ENCODE data around the gene LCOR. TPM values are rescaled to one million over a fixed set of nuclear protein-coding genes. Genes with fewer than 3 reads are reported as not detected.

The LCOR gene
- total RNA-seq, 4 donors from 2014 or later, result 47.2 to 86.4 (median 60.0) TPM

GRCh38 chr10:97004591-97004990 is 172.5 kb downstream of the LCOR start:
- no peaks in the 10 kb centered on the region for H3K36me3 ChIP-seq
- H3K27me3 ChIP-seq, result no peaks in the 10 kb centered on the region
- H3K4me1 ChIP-seq, result no peaks in the 10 kb centered on the region
- in situ Hi-C loops (cut with MboI; ENCODE audit: low pct_ligation_motif_present in 1 of 4, low pct_unique_long_range_greater_than_20kb in 1 of 4, low sequenced_read_pairs in 3 of 4), result loop anchor here in 1 of 4 donors (25.0 kb wide), 1 partner anchor 367 kb away; no protein-coding TSS in a partner anchor
- H3K4me3 ChIP-seq, result no peak overlapping the region
- WGBS, 2 donors (ENCODE audit: low coverage in 1 of 2), result 89 to 100% methylated on average over 1 to 10 of the region's 10 CpGs
- TF ChIP-seq EP300 (IDR thresholded peaks at IDR 0.05; ENCODE audit: low read depth) (no peak), POLR2A (IDR thresholded peaks at IDR 0.05) (no peak), CTCF (IDR thresholded peaks at IDR 0.05) (no peak), POLR2AphosphoS5 (IDR thresholded peaks at IDR 0.05) (no peak)
- no peak for DNase-seq
- no peak overlapping the region for H3K27ac ChIP-seq
- H3K9me3 ChIP-seq, result peaks cover 9 to 10% of the 10 kb centered on the region in 2 donors
- intact Hi-C loops (cut with DNase I; ENCODE audit: low total_unique reads), result loop anchor here (5.0 kb wide), 1 partner anchor 217 kb away; no protein-coding TSS in a partner anchor

GRCh38 chr10:97005349-97005748 is 173.3 kb downstream of the LCOR start:
- Histone ChIP-seq H3K4me3 (no peak overlapping the region), H3K27ac (no peak overlapping the region), H3K9me3 (peaks cover 9 to 10% of the 10 kb centered on the region in 2 donors), H3K36me3 (no peaks in the 10 kb centered on the region), H3K4me1 (no peaks in the 10 kb centered on the region), H3K27me3 (no peaks in the 10 kb centered on the region)
- intact Hi-C loops (cut with DNase I; ENCODE audit: low total_unique reads), result no loop called here
- in situ Hi-C loops (cut with MboI; ENCODE audit: low pct_ligation_motif_present in 1 of 4, low pct_unique_long_range_greater_than_20kb in 1 of 4, low sequenced_read_pairs in 3 of 4), result loop anchor here in 1 of 4 donors (25.0 kb wide), 1 partner anchor 368 kb away; no protein-coding TSS in a partner anchor
- no peak for DNase-seq
- TF ChIP-seq EP300 (IDR thresholded peaks at IDR 0.05; ENCODE audit: low read depth) (no peak), POLR2A (IDR thresholded peaks at IDR 0.05) (no peak), CTCF (IDR thresholded peaks at IDR 0.05) (no peak), POLR2AphosphoS5 (IDR thresholded peaks at IDR 0.05) (no peak)
- 85 to 100% methylated on average over 2 to 5 of the region's 5 CpGs for WGBS, 2 donors (ENCODE audit: low coverage in 1 of 2)

GRCh38 chr10:97006364-97006763 is 174.3 kb downstream of the LCOR start:
- Histone ChIP-seq H3K36me3 (no peaks in the 10 kb centered on the region), H3K27me3 (no peaks in the 10 kb centered on the region), H3K27ac (no peak overlapping the region), H3K4me1 (no peaks in the 10 kb centered on the region), H3K9me3 (peaks cover 9 to 10% of the 10 kb centered on the region in 2 donors), H3K4me3 (no peak overlapping the region)
- WGBS, 2 donors (ENCODE audit: low coverage in 1 of 2), result 81% methylated on average over 2 of the region's 6 CpGs; no CpG with 5 or more reads in 1 of the 2 donors
- in situ Hi-C loops (cut with MboI; ENCODE audit: low pct_ligation_motif_present in 1 of 4, low pct_unique_long_range_greater_than_20kb in 1 of 4, low sequenced_read_pairs in 3 of 4), result loop anchor here in 1 of 4 donors (25.0 kb wide), 1 partner anchor 369 kb away; no protein-coding TSS in a partner anchor
- no peak for TF ChIP-seq EP300 (IDR thresholded peaks at IDR 0.05; ENCODE audit: low read depth)
- no peak for TF ChIP-seq POLR2A (IDR thresholded peaks at IDR 0.05)
- no peak for TF ChIP-seq POLR2AphosphoS5 (IDR thresholded peaks at IDR 0.05)
- TF ChIP-seq CTCF (IDR thresholded peaks at IDR 0.05), result no peak
- DNase-seq, result no peak
- intact Hi-C loops (cut with DNase I; ENCODE audit: low total_unique reads), result no loop called here

DNA sequence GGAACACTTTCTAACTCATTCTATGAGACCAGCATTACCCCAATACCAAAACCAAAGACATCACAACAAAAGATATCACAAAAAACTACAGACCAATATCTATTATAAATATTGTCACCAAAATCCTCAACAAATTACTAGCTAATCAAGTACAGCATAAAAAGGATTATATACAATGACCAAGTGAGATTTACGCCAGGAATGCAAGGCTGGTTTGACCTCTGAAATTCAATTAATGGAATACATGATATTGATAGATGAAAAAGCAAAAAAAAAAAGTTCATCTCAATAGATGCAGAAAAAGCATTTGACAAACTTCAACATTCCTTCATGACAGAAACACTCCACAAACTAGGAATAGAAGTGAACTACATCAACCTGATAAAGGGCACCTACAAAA is 175.3 kb downstream of the LCOR start:
- DNase-seq, result no peak
- H3K36me3 ChIP-seq, result no peaks in the 10 kb centered on the region
- no peak overlapping the region for H3K4me3 ChIP-seq
- TF ChIP-seq EP300 (IDR thresholded peaks at IDR 0.05; ENCODE audit: low read depth) (no peak), POLR2A (IDR thresholded peaks at IDR 0.05) (no peak), POLR2AphosphoS5 (IDR thresholded peaks at IDR 0.05) (no peak), CTCF (IDR thresholded peaks at IDR 0.05) (no peak)
- H3K27me3 ChIP-seq, result no peaks in the 10 kb centered on the region
- WGBS, 2 donors (ENCODE audit: low coverage in 1 of 2), result 75 to 92% methylated on average over 1 of the region's 1 CpG
- H3K4me1 ChIP-seq, result no peaks in the 10 kb centered on the region
- no peak overlapping the region for H3K27ac ChIP-seq
- intact Hi-C loops (cut with DNase I; ENCODE audit: low total_unique reads) (no loop called here), in situ Hi-C loops (cut with MboI; ENCODE audit: low pct_ligation_motif_present in 1 of 4, low pct_unique_long_range_greater_than_20kb in 1 of 4, low sequenced_read_pairs in 3 of 4) (loop anchor here in 1 of 4 donors (25.0 kb wide), 1 partner anchor 370 kb away; no protein-coding TSS in a partner anchor)
- peaks cover 9 to 10% of the 10 kb centered on the region in 2 donors for H3K9me3 ChIP-seq
